Islet of Langerhans (tissue), 1 donor: ENCODE measurements around the gene CLTCL1.
"Not testable (repeated sequence)": the region's sequence is repeated elsewhere in the genome, so short reads cannot be mapped to it uniquely, and the experiment has no call there.

ENCODE experiments used
- FAIRE-seq: peaks from one replicate; lab custom pipeline; 2011; peaks lifted over from hg19 to GRCh38; lab: Jason Lieb, UNC

Gene CLTCL1

DNA sequence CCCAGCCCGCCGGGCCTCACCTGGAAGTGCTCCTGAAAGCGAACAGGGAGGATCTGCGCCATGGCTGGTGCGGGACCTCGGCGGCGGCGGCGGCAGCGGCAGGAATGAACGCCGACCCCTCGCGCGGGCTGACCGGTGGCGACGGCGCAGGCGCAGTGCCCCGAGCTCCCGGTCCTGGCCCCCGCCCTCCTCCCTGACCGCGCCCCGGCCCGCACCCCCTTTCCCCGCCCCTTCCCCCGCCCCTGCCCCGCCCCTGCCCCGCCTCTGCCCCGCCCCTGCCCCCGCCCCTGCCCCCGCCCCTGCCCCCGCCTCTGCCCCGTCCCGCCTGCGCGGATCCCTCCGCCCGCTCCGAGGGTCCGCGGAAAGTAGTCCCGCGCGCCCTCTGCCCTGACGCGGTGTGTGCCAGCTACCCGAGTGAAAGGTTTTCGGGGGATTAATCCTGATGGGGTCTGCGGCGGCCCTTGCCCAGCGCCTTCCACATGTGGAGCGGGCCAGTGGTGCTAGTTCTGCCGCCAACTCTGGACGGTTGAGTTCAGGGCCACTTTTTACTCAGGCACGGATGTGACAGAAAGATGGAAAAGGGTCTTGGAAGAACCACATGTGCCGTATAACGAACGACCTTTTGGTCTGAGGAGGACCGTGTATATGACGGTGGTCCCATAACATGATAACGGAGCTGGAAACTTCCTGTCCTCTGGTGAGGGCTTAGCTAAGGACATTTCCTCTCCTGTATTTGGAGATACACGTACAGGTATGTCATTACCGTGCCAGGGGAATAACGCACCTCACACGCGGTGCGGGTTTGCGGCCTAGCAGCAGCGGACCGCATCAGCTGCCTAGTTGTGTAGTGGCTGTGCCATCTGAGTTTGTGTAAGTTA is at the start of gene CLTCL1:
CLTCL1 (minus strand) TSS at position 140 of the 878 bp plus-strand sequence; CDS start at position 62, 78 bp downstream.
- no peak for FAIRE-seq

DNA sequence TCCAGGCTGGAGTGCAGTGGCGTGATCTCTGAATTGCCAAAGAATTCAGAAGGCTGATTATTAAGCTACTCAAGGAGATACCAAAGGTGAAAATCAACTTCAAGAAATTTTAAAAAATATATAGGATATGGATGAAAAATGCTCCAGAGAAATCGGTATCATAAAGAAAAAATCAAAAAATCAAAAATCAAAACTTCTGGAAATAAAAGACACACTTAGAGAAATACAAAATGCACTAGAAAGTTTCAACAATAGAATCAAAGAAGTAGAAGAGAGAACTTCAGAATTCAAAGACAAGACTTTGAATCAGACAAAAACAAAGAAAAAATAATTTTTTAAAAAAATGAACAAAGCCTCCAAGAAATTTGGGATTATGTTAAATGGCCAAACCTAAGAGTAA is 45.6 kb upstream of the CLTCL1 start:
- no peak for FAIRE-seq

DNA sequence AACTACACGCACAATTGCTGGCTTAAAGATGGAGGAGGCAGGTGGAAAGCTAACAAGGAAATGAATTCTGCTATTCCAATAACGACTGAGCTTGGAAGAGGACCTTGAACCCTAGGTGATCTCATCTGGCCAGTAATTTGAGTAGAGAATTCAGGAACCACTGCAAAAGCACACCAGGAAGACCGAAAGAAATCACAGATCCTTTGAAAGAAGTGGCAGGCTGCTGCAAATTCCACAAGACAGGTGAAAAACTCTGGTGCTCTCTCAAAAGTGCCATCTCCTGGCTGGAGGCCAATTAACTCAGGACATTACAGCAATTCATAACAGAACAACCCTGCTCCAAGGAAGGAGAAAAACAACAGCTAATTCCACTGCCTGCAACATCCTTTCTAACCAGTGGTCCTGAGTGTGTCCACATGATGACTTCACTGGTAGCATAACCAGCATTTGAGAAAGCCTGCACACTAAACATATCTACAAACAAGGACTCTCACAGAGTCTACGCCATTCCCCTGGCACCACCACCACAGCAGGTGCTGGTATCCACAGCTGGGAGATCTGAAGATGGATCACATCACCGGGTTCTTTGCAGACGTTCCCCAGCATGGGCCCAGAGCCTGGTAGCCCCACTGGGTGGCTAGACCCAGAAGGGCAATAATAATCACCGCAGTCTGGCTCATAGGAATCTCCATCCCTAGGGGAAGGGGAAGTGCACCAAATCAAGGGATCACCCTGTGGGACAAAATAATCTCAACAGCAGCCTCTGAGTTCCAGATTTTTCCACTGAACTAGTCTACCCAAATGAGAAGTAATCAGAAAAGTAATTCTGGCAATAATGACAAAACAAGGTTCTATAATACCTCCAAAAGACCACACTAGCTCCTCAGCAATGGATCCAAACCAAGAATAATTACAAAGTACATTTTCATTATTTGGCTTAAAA is 44.9 kb upstream of the CLTCL1 start:
- no peak for FAIRE-seq

DNA sequence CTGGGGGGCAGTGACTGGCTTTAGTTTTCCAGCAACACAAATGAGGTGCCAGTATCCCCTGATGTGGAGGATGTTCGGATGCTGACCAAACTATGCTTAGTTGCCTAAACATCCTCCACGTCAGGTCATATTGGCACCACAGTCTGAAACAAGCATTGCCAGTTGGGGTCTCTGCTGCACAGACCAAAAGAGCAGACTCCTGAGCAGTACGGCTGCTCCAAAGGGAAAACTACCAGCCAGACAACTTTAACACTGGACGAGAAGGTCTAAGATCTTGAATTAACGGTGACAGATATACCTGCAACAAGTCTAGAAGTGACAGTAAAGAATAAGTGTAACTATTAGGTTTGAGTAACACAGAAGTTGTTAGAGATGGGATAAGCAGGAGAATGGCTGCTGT is 40.5 kb upstream of the CLTCL1 start:
- FAIRE-seq = no peak

DNA sequence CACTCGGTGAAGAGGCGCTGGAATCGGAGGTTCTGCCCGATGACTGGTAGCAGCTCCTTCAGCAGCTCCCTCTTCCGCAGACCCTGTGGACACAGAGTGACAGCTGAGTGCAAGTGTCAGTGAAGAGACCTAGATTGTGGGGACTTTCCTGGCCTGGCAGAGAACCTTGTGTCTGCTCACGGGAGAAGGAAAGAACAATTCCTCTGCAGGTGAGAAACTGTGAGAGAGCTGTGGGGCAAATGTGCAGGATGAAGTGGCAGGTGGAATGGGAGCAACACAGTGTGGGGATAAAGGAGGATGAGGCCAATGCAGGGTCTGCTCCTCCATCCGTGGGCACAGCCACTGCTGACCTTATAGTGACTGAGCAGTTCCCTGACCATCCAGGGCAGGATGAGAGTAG is 40.0 kb upstream of the CLTCL1 start:
- no peak for FAIRE-seq

DNA sequence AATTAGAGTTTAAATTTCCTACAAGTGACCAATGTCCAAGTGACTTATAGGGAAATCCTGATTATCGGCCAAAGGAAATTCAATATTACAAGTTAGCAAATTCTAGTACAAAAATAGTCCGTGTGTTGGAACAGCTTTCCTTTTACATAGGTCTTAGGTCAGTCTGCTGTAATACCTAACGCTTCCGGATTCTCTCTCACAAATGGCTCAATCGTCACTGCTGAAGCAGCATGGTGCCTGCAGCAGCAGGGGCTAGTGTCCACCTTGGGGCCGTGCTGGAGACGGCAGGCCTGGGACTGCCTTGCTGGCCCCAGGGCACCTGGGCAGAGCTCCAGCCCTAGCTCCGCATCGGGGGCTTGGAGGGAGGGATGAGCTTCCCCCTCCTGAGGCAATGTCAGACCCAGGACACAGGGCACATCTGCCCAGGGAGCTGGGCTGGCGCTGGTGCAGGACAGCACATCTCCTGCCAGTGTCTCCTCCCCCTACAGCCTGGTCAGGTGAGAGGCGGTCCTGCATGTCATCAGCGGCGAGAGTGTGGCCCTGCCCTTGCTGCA is 39.4 kb upstream of the CLTCL1 start:
- no peak for FAIRE-seq

DNA sequence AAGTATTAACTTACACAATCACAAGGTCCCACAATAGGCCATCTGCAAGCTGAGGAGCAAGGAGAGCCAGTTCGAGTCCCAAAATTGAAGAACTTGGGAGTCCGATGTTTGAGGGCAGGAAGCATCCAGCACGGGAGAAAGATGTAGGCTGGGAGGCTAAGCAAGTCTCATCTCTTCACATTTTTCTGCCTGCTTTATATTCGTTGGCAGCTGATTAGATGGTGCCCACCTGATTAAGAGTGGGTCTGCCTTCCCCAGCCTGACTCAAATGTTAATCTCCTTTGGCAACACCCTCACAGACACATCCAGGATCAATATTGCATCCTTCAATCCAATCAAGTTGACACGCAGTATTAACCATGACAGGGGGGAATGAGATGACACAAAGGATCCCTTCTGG is 38.7 kb upstream of the CLTCL1 start:
- FAIRE-seq = not testable (repeated sequence)

DNA sequence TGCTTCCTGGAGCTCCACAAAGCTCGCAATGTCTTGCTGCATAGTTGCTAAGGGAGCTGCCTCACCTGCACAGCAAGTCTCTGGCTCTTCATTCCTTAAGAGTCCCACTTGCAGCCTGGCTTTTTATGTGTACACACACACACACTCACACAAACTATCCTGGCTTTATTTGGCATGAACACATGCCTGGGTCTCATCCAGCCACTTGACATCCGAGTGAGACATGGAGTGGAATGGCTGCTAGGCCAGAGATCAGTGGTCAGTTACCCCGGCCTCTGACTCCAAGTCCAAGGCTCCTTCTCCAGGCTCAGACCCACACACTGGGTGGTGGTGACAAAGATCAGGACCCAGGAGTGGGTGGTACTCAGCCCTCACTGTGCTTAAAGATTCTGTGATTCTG is 37.9 kb upstream of the CLTCL1 start:
- FAIRE-seq = no peak

DNA sequence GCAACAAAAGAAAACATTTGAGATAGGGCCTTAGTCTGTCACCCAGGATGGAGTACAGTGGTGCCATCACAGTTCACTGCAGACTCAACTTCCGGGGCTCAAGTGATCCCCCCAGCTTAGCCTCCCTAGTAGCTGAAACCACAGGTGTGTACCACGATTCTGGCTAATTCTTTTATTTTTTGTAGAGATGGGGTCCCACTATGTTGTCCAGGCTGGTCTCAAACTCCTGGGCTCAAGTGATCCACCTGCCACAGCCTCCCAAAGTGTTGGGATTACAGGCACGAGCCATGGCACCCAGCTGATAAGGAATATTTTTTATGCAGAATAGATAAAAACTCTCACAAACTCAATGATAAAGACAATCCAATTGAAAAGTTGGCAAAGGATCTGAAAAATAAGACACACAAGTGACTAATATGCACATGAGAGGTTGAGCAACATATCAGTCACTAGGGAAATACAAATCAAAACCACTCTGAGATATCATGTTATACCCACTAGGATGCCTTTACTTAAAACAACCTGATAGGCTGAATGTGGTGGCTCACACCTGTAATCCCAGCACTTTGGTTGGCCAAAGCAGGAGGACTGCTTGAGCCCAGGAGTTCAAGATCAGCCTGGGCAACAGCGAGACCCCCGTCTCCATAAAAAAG is 33.9 kb upstream of the CLTCL1 start:
- FAIRE-seq = no peak

DNA sequence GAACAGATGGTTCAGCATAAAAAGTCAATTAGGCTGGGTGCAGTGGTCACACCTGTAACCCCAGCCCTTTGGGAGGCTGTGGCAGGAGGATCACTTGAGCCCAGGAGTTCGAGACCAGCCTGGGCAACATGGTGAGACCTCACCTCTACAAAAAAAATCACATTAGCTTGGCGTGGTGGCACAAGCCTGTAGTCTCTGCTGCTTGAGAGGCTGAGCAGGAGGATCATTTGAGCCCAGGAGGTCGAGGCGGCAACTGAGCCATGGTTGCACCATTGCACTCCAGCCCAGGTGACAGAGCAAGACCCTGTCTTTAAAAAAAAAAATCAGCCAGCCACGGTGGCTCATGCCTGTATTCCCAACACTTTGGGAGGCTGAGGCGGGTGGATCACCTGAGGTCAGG is 31.9 kb upstream of the CLTCL1 start:
- not testable (repeated sequence) for FAIRE-seq

DNA sequence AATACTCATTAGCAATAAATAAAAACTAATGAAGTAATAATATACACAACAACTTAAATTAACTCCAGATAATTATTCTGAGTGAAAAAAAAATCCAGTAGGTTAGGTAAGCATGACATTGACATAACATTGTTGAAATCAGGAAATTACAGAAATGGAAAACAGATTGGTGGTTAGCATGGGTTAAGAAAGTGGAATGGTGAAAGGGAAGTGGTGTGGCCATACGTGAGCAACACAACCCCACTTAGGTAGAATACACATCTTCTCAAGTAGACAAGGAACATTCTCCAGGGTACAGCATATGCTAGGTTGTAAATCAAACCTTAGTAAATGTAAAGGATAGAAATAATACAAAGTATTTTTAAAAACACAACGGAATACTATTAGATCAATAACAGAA is 30.2 kb upstream of the CLTCL1 start:
- FAIRE-seq = no peak

DNA sequence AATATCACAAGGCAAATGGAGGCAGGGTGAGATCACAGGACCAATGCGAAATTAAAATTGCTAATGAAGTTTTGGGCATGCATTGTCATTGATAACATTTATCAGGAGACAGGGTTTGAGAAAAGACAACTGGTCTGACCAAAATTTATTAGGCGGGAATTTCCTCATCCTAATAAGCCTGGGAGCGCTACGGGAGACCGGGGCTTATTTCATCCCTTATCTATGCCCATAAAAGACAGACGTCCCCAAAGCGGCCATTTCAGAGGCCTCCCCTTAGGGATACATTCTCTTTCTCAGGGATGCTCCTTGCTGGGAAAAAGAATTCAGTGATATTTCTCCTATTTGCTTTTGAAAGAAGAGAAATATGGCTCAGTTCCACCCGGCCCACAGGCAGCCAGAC is 28.6 kb upstream of the CLTCL1 start:
- not testable (repeated sequence) for FAIRE-seq

DNA sequence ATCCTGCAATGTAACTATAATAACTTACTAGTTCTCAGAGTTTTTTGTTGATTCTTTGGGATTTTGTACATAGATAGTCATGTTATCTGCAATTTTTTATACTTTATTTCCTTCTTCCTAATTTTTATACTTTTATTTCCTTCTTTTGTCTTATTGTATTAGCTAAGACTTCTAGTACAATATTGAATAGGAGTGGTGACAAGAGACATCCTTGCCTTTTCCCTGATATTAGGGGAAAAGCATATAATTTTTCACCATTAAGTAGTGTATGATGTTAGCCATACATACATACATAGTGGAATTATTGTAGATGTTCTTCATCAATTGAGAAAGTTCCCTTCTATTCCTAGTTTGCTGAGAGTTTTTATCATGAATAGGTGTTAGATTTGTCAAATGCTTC is 27.8 kb upstream of the CLTCL1 start:
- FAIRE-seq = no peak

DNA sequence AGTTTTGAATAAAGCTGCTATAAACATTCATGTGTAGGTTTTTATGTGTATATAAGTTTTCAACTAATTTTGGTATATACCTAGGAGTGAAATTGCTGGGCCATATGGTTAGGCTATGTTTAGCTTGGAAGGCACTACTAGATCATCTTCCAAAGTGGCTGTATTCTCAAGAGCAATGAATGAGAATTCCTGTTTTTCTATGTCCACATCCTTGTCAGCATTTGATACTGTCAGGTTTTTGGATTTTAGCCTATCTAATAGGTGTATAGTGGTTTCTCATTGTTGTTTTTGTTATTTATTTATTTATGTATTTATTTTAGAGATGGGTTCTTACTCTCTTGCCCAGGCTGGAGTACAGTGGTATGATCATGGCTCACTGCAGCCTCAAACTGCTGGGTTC is 26.3 kb upstream of the CLTCL1 start:
- no peak for FAIRE-seq

DNA sequence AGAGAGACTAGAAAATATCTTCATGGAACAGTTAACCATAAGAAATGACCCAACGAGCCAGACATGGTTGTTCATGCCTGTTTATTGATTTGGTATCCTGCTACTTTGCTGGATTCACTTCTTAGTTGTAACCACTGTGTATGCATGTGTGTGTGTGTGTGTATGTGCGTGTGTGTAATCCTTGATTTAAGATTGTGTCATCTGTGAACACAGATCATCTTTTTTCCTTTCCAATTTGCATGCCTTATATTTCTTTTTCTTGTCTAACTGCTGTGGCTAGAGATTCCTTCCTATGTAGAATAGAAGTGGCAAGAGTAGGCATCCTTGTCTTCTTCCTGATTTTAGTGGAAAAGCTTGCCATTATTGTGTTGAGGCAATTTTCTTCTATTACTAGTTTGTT is 16.4 kb upstream of the CLTCL1 start:
- no peak for FAIRE-seq

DNA sequence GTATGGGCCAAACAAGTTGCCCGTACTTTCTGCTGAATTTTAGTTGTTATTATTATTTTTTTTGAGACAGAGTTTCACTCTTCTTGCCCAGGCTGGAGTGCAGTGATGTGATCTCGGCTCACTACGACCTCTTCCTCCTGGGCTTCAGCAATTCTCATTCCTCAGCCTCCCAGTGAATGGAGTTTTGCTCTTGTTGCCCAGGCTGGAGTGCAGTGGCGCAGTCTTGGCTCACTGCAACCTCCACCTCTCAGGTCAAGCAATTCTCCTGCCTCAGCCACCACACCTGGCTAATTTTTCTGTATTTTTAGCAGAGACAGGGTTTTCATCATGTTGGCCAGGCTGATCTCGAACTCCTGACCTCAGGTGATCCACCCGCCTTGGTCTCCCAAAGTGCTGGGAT is 15.0 kb upstream of the CLTCL1 start:
- not testable (repeated sequence) for FAIRE-seq

DNA sequence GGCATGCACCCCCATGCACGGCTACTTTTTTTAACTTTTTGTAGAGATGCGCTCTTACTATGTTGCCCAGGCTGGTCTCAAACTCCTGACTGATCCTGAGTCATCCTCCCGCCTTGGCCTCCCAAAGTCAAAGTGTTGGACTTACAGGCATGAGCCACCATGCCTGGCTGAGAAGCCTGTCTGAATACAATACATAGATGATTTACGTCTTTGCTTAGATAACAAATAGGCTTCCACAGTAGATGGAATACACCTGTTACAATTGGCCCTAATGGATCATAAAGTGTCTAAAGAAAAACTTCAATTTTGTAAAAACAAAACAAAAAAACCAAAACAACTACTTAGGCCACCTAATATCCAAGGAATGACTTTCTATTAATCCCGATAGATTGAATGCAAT is 13.0 kb upstream of the CLTCL1 start:
- no peak for FAIRE-seq

DNA sequence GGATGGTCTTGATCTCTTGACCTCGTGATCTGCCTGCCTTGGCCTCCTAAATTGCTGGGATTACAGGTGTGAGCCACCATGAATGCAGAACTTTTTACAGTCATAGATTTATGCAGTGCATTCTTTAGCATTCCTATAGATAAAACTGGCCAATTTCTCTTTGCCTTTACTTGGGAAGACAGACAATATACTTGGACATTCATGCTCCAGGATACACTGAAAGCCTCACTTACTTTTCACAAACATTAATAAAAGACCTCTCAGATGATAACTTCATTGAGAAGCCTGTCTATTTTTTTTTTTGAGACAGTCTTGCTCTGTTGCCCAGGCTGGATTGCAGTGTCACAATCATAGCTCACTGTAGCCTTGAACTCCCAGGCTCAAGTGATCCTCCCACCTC is 12.3 kb upstream of the CLTCL1 start:
- no peak for FAIRE-seq

DNA sequence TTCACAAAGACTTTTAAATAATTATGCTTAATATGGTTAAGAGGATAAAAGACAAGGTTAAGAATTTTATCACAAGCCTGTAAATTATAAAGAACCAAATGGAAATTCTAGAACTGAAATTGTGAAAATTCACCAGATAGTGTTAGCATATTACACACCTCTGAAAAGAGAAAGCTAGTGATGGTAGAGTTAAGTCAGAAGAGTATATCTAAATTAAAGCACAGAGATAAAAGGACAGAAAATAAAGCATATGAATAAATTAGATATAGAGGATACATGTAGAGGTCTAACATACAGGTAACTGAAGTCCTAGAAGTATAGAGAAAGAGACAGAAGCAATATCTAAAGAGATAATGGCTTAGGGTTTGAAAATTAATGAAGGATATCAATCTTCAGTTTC is 4.2 kb upstream of the CLTCL1 start:
- FAIRE-seq = no peak

DNA sequence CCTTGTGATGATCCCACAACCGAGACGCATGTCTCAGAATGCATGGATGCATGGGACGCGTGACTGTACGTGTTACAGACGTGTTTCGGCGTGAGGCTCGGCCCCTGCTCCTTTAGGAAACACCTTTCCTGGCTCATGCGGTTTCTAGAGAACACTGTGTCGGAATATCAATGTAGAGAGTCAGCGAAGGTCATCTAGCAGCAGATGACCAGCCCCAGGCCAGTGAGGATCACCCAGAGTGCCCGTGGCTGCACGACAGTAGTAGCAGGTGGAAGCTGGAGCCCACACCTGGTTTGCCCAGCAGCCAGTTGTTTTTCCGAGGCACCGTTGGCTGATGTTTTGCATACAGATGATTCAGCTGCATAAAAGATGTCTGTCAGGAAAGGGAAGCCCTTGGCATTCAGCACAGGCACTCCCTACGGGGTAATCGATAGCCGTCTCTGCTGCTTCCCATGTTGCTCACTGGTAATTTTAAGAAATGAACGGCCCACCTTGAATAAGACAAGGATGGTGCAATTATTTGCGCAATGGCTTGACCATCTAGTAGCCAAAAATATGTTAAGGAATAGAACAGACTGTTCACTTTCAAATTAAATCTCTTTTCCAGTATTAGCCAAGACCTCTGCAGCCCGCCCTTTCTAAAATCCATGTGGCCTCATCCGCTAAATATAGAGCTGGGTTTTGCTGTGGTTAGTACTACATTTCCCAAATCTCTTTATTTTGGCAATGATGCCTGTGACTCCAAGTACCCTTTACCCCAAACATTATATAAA is 1.1 kb upstream of the CLTCL1 start:
- no peak for FAIRE-seq

DNA sequence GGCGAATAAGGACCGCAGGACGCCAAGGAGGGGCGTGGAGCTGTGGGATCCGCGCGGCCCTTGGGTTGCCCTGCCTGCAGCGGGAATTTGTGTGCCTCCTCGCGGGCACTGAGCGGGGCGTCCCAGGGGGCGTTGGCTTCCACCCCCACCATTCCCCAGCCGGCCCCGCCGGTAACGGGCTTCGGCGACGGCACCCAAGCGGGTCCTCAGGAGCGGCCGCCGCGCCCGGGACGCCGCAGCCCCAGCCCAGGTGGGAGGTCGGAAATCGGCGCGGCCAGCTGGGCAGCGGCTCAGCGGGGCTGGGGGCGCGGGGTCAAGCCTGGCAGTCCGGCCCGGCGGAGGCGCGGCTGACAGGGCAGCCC is 320 bp downstream of the CLTCL1 start:
- FAIRE-seq = no peak
